Activated CD4-positive, alpha-beta T cell treated with anti-CD3 and anti-CD28 coated beads, Interleukin-2, amount 10 ng/mL, durations not matched to agents 7 days and 5 days (primary cell): ENCODE data around the gene TSPY2. TPM values are rescaled to one million over a fixed set of nuclear protein-coding genes. Genes with fewer than 3 reads are reported as not detected.
"Not testable (repeated sequence)": the region's sequence is repeated elsewhere in the genome, so short reads cannot be mapped to it uniquely, and the experiment has no call there.

Experiments
- CTCF ChIA-PET: fragments of 350-600 bp; sonication (Branson Sonifier 250); formaldehyde crosslinking; loops from one replicate; lab custom pipeline; 2021; ENCODE audit warnings: antibody characterized with exemption; lab: Charles Lee
- POLR2A ChIA-PET: fragments of 350-600 bp; sonication (Branson Sonifier 250); formaldehyde crosslinking; loops from one replicate; lab custom pipeline; 2021; ENCODE audit warnings: antibody characterized with exemption; lab: Charles Lee
- DNase-seq: peaks from one replicate; pipeline ENCODE4 v3.0.0-alpha.2; 2020
- H3K27ac Mint-ChIP-seq: one replicate; pipeline ENCODE4 v1.8.0; 2021; ENCODE audit warnings: mild to moderate bottlenecking, moderate library complexity, mixed read lengths
- H3K27me3 Mint-ChIP-seq: one replicate; pipeline ENCODE4 v1.8.0; 2021; ENCODE audit warnings: mixed read lengths
- H3K36me3 Mint-ChIP-seq: one replicate; pipeline ENCODE4 v1.8.0; 2021; ENCODE audit warnings: low read depth, mixed read lengths
- H3K4me1 Mint-ChIP-seq: one replicate; pipeline ENCODE4 v1.8.0; 2021; ENCODE audit warnings: mixed read lengths
- H3K4me3 Mint-ChIP-seq: one replicate; pipeline ENCODE4 v1.8.0; 2021; ENCODE audit warnings: mild to moderate bottlenecking, moderate library complexity, mixed read lengths
- H3K9me3 Mint-ChIP-seq: one replicate; pipeline ENCODE4 v1.8.0; 2021; ENCODE audit warnings: mixed read lengths
- total RNA-seq, 2 experiments: library from RNA; stranded (reverse); gene quantifications; one replicate each; pipeline ENCODE4 v1.2.3, GENCODE V29; 2021

The TSPY2 gene
- total RNA-seq = not detected

DNA sequence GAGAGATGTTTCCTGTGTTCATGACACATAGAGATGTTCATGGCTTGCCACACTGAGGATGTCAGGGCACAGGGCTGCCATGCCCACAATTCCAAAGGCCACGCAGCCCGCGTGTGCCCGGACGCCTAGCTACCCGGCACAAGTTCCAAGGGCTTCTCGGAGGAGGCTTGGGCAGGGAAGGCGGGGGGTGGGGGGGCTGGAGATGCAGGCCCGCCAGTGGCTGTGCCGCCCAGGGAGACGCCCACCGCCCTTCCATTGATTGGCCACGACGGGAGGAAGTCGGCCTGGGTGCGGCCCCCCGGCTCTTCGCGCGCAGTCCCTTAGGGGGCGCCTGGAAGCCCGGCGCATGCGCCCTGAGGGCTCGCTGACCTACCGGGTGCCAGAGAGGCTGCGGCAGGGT, at the start of gene TSPY2:
TSS of gene TSPY2 (plus strand) at position 301 of the 400 bp plus-strand sequence. CDS start at position 347, 46 bp downstream.
- H3K4me3 Mint-ChIP-seq, H3K9me3 Mint-ChIP-seq, POLR2A ChIA-PET, H3K27me3 Mint-ChIP-seq, DNase-seq, H3K4me1 Mint-ChIP-seq, H3K36me3 Mint-ChIP-seq, CTCF ChIA-PET, H3K27ac Mint-ChIP-seq: not testable (repeated sequence)

DNA sequence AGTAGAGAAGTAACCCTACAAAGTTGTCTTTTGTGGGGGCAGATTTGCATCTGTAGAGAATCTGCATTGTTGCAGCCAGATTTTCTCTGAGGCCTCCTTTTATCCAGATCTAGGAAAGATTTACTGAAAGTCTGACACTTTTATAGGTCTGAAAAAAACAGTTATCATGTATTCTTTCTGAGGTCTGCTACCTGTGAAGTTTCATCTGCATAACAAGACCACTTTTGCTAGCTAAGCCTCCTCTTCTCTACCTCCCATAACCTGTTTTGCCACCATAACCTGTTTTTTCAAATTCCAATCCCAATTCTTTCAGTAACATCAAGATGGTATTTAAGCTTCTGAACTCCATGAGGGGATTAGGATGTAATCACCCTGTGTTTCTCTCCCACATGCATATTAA, 36.5 kb upstream of the TSPY2 start:
- H3K4me1 Mint-ChIP-seq, H3K27me3 Mint-ChIP-seq, H3K36me3 Mint-ChIP-seq, H3K9me3 Mint-ChIP-seq, POLR2A ChIA-PET, CTCF ChIA-PET, DNase-seq, H3K27ac Mint-ChIP-seq, H3K4me3 Mint-ChIP-seq: not testable (repeated sequence)

- H3K27ac Mint-ChIP-seq, H3K4me1 Mint-ChIP-seq, H3K36me3 Mint-ChIP-seq, H3K9me3 Mint-ChIP-seq, POLR2A ChIA-PET, DNase-seq, H3K27me3 Mint-ChIP-seq, H3K4me3 Mint-ChIP-seq, CTCF ChIA-PET: not testable (repeated sequence)
Measured at GRCh38 chrY:6217045-6217444, 29.0 kb upstream of the TSPY2 start.

DNA sequence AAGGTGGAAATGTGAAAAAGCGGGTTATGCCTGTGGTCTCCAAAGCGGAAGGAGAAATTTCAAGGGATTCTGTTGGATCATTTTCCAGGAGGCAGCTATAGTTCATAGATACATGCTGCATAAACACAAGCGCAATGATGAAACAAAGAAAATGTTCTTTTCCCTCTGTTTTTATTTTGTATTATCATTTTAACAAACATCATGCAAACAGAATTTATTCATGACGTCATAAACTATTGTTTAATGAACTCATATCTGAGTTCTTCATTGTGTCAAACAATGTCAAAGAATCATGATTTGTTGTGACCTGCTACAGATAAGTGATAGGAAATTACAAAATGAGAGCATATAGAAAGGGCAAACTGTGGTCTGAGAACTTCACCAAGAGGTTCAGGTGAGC, 23.8 kb downstream of the TSPY2 start:
- POLR2A ChIA-PET, CTCF ChIA-PET, H3K27ac Mint-ChIP-seq: not testable (repeated sequence)

More for the DNA sequence above, 23.8 kb downstream of the TSPY2 start:
- H3K27me3 Mint-ChIP-seq, H3K4me3 Mint-ChIP-seq, H3K4me1 Mint-ChIP-seq, H3K9me3 Mint-ChIP-seq, H3K36me3 Mint-ChIP-seq, DNase-seq: not testable (repeated sequence)
